ENCODE data around the gene DPEP2NB. TPM values are rescaled to one million over a fixed set of nuclear protein-coding genes. Genes with fewer than 3 reads are reported as not detected.
"Not testable (repeated sequence)": the region's sequence is repeated elsewhere in the genome, so short reads cannot be mapped to it uniquely, and the experiment has no call there.

Gene DPEP2NB
- total RNA-seq, 1 experiment from 2014 or later: not detected

DNA sequence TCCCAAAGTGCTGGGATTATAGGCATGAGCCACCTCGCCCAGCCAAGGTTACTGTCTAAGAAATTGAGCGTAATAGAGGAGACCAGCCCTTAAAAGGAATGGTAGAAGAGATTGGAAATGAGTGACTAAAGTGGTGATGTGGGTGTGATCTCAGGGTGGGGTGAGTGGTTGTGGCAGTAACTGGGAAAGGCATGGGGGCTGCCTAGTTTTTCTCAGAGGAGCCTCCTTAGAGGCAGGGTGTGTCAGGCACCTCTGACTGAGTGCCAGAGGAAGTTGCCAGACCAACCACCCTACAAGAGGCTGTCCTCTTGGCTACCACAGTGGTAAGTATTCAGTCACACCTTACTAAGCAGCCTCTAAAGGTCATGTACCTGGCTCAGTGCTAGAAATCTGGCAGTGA, 16.2 kb upstream of the DPEP2NB start:
- Histone ChIP-seq H3K9me2 (ENCODE audit: insufficient read depth) (no peaks in the 10 kb centered on the region), H2AFZ (ENCODE audit: low read depth, low read length, poor library complexity, severe bottlenecking) (no peak overlapping the region), H3K27me3 (ENCODE audit: insufficient read depth, low read length) (no peaks in the 10 kb centered on the region), H3K9me3 (ENCODE audit: control insufficient read depth in 1 of 2, insufficient read depth in 1 of 2, low read depth in 1 of 2, low read length in 2 of 2) (no peaks in the 10 kb centered on the region), H3K4me2 (ENCODE audit: low read length) (peak overlapping the region; percentile 47), H4K20me1 (ENCODE audit: insufficient read depth) (no peaks in the 10 kb centered on the region), H3K36me3 (ENCODE audit: control insufficient read depth in 1 of 2, insufficient read depth in 2 of 2, low read length in 2 of 2) (peaks cover 0 to 17% of the 10 kb centered on the region in 2 experiments; a peak in 2 of 4 replicates), H3K27ac (ENCODE audit: low read depth, low read length) (peak overlapping the region; percentile 34), H3K4me1 (ENCODE audit: control insufficient read depth in 1 of 2, insufficient read depth in 2 of 2, low read length in 2 of 2) (peaks cover 21 to 47% of the 10 kb centered on the region in 2 experiments), H3K4me3 (replicated peaks in 1 of 2; ENCODE audit: low read depth in 1 of 2, low read length in 2 of 2) (peak overlapping the region in 1 of 2 experiments; percentile 22; a peak in 1 of 4 replicates), H3K79me2 (ENCODE audit: insufficient read depth, low read length) (peaks cover 11% of the 10 kb centered on the region), H3K9ac (ENCODE audit: low read length) (peak overlapping the region; percentile 32)
- TF ChIP-seq SP1 (IDR thresholded peaks at IDR 0.05; ENCODE audit: low read depth) (peak; percentile 43), CBX3 (IDR thresholded peaks at IDR 0.05; ENCODE audit: low read depth) (no peak), JUND (IDR thresholded peaks at IDR 0.05) (no peak), SRF (IDR thresholded peaks at IDR 0.05; ENCODE audit: low read depth) (peak; percentile 84)
- TF ChIP-seq, protein P1, sequence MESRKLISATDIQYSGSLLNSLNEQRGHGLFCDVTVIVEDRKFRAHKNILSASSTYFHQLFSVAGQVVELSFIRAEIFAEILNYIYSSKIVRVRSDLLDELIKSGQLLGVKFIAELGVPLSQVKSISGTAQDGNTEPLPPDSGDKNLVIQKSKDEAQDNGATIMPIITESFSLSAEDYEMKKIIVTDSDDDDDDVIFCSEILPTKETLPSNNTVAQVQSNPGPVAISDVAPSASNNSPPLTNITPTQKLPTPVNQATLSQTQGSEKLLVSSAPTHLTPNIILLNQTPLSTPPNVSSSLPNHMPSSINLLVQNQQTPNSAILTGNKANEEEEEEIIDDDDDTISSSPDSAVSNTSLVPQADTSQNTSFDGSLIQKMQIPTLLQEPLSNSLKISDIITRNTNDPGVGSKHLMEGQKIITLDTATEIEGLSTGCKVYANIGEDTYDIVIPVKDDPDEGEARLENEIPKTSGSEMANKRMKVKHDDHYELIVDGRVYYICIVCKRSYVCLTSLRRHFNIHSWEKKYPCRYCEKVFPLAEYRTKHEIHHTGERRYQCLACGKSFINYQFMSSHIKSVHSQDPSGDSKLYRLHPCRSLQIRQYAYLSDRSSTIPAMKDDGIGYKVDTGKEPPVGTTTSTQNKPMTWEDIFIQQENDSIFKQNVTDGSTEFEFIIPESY (IDR thresholded peaks at IDR 0.05; ENCODE audit: extremely low read depth, insufficient replicate concordance, low read length): no peak
- intact Hi-C loops (cut with micrococcal nuclease): no loop called here
- ChIA-PET CTCF (interaction anchor here (1.4 kb wide), 1 partner anchor 9 kb away, joined by 4 read pairs; no protein-coding TSS in a partner anchor), RAD21 (ENCODE audit: low non-redundant PET in 1 of 2, low total read pairs in 2 of 2, uncharacterized antibody in 2 of 2, unreplicated experiment in 2 of 2) (no interaction called here), POLR2A (no interaction called here)
- no TSS peak for BruUV-seq (replicated peaks)
- DNase-seq (ENCODE audit: low read depth, low spot score) (peak; percentile 36), ATAC-seq (peak; percentile 68)

- Histone ChIP-seq H3K4me2 (ENCODE audit: low read length) (peak overlapping the region; percentile 47), H3K36me3 (ENCODE audit: control insufficient read depth in 1 of 2, insufficient read depth in 2 of 2, low read length in 2 of 2) (peaks cover 7 to 17% of the 10 kb centered on the region in 2 experiments; a peak in 3 of 4 replicates), H3K79me2 (ENCODE audit: insufficient read depth, low read length) (peaks cover 20% of the 10 kb centered on the region), H3K4me1 (ENCODE audit: control insufficient read depth in 1 of 2, insufficient read depth in 2 of 2, low read length in 2 of 2) (peaks cover 21 to 47% of the 10 kb centered on the region in 2 experiments), H3K27ac (ENCODE audit: low read depth, low read length) (peak overlapping the region; percentile 40; the same call in 1 of the 2 replicates), H3K4me3 (replicated peaks in 1 of 2; ENCODE audit: low read depth in 1 of 2, low read length in 2 of 2) (peak overlapping the region in 1 of 2 experiments; percentile 16; a peak in 1 of 4 replicates), H3K9ac (ENCODE audit: low read length) (peak overlapping the region; percentile 21)
- H3K9me2 ChIP-seq (ENCODE audit: insufficient read depth); DNase-seq (ENCODE audit: low read depth, low spot score); H4K20me1 ChIP-seq (ENCODE audit: insufficient read depth); BruUV-seq (replicated peaks); CTCF ChIA-PET; RAD21 ChIA-PET (ENCODE audit: low non-redundant PET in 1 of 2, low total read pairs in 2 of 2, uncharacterized antibody in 2 of 2, unreplicated experiment in 2 of 2); H2AFZ ChIP-seq (ENCODE audit: low read depth, low read length, poor library complexity, severe bottlenecking); POLR2A ChIA-PET; H3K9me3 ChIP-seq (ENCODE audit: control insufficient read depth in 1 of 2, insufficient read depth in 1 of 2, low read depth in 1 of 2, low read length in 2 of 2); H3K27me3 ChIP-seq (ENCODE audit: insufficient read depth, low read length); intact Hi-C loops (cut with micrococcal nuclease): not testable (repeated sequence)
- TF ChIP-seq FOSL1 (IDR thresholded peaks at IDR 0.05; ENCODE audit: low read depth): 0 out of 2 replicates have a peak, but pooled peaks have one; percentile 14
- peak; percentile 40; the same call in 1 of the 2 replicates for ATAC-seq
Measured at GRCh38 chr16:68030108-68030507, 14.4 kb upstream of the DPEP2NB start.

Data from HCT116 (cell line).